Stimulated activated CD4-positive, alpha-beta T cell treated with anti-CD3 and anti-CD28 coated beads, TNF-alpha, amount 100 ng/mL, for 24 hours (primary cell): ENCODE results near the gene PCDH19.
"Not testable (repeated sequence)": the region's sequence is repeated elsewhere in the genome, so short reads cannot be mapped to it uniquely, and the experiment has no call there.

Source experiments
- DNase-seq, 3 experiments: peaks; one replicate each; pipeline ENCODE4 v3.0.0-alpha.2; 2020; ENCODE audit warnings: low read depth in 3 of 3

PCDH19 gene, protein sequence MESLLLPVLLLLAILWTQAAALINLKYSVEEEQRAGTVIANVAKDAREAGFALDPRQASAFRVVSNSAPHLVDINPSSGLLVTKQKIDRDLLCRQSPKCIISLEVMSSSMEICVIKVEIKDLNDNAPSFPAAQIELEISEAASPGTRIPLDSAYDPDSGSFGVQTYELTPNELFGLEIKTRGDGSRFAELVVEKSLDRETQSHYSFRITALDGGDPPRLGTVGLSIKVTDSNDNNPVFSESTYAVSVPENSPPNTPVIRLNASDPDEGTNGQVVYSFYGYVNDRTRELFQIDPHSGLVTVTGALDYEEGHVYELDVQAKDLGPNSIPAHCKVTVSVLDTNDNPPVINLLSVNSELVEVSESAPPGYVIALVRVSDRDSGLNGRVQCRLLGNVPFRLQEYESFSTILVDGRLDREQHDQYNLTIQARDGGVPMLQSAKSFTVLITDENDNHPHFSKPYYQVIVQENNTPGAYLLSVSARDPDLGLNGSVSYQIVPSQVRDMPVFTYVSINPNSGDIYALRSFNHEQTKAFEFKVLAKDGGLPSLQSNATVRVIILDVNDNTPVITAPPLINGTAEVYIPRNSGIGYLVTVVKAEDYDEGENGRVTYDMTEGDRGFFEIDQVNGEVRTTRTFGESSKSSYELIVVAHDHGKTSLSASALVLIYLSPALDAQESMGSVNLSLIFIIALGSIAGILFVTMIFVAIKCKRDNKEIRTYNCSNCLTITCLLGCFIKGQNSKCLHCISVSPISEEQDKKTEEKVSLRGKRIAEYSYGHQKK (N-terminal part only)

DNA sequence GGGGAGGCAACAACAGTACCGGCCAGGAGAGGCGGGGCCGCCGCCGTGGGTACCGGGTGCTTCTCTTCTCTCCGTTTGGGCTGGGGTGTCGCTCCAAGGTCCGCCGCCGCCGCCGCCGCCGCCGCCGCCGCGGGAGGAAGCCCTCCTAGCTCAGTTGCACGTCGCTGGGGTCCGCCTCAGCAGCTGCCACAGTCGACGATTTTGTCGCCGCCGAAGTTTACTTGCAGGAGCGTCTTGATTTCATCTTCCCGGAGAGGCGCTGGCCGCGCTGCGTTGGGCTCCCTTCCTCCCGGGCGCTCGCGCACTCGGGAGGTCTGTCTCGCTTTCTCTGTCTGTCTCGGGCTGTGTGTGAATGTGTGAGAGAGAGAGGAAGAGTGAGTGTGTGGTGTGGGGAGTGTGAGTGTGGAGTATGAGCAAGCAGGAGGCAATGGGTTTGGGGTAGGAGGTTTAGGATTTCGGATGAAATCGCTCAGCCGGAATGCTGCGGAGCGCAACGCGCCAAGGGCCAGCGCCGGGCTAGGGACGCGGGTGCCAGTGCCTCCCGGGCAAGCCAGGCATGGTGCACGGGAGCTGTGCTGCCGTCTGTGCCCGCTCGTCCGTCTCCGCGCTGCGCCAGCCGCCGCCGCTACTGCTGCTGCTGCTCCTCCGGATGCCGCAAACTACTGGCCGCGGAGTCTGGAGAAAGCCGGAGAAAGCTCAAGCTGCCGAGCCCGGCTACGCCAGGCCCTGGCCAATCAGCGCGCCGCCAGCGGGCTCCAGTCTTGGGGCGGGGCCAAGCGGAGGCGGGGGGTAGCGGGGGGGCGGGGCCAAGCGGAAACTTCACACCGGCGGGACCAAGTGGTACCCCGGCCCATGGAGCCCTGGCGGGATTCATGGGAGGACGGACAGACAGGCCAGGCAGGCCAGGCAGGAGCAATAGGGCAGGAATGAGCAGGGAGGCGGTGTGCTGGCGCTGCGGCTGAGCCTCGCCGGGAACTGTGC is at the start of gene PCDH19:
PCDH19 (minus strand) TSS at position 664 of the 981 bp plus-strand sequence. CDS start 1,676 bp downstream, outside the sequence.
- DNase-seq = peak in 2 of 3 experiments; percentile 15 to 44

DNA sequence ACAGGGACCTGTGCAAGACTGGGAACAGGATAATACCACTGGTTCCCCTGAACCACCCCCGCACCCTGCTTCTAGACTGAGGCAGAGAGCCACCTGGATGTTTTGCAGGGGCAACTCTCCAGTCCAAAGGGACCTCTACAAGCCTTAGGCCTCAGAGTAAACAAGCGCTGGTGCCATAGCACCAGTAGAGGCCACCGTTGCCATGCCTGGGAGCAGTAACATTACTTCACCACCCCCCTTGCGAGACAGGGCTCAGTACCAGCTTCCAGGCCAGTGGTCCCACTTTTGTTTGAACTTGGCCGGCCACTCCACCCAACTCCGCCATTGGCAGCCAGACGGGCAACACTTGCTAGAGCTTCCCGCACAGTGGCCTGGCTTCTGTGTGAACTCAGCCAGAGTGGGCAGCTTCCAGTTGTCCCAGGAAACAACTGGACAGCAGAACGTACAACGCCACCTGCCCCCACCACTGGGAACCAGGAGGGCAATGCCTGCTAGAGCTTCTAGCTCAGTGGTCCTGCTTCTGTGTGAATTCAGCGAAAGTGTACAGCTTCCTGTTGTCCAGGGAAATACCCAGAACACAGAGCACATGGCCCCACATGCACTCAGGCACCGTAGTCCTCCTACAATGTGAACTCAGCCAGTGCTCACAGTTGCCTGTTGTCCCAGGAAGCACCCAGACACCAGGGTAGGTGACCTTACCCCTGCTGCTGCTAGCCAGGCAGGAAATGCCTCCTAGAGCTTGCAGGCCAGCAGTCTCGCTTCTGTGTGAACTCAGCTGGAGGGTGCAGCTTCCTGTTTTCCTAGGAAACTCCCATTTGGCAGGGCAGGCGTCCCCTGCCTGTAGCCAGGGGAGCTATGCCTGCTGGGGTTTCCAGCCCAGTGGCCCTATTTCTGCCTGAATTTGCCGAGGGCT is 39.9 kb upstream of the PCDH19 start:
- DNase-seq = no peak

DNA sequence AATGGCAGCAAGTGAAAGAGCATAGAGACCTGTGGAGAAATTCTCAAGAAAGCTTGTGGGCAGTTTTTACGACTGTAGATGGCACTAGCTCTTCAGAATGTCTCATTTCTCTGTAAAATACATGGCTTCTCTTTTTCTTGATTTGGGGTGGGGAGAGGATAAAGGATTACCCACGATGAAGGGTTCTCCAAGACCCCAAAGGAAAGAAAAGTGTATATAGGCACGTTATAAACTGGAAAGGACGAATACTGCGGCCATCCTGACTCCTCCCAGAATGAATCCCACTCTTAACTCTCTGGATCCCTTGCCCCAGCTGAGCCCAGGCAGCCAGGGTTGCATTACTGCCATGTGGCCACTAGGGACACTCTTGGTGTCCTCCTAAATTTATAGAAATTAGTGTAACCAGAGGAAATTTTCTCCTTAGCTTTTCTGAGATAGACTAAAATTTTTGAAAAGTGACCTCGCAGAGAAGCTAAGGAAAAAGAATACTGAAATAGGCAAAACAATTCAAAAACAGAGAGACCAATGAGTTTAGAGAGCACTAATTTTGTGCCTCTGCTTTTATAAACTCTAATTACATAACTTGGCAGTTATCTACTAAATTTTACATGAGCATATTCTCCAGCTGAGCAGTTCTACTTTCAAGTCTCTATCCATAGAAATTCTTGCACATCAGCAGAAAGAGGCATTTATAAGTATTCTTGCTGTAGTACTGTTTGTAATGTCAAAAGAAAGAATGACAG is 37.8 kb upstream of the PCDH19 start:
- DNase-seq = peak in 1 of 3 experiments; percentile 2

DNA sequence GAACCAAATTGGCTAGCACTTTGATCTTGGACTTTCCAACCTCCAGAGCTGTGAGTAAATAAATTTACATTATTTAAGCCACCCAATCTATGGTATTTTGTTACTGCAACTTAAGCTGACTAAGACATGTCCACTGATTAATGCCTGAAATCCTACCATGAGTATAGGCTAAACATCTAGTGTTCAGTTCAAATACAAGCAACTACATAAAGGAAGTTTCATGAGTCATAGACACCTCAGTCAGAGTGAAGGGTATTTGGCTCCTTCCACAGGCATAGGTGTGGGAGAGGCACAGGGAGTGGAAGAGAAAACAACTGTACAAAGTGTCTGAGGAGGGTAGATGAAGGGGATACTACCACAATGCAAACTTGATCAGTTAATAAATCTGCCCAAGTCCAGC is 35.5 kb upstream of the PCDH19 start:
- DNase-seq = no peak

- DNase-seq = not testable (repeated sequence)
Measured at GRCh38 chrX:100441321-100441720, 31.2 kb upstream of the PCDH19 start.

GRCh38 chrX:100440006-100440405 is 29.9 kb upstream of the PCDH19 start:
- no peak for DNase-seq

DNA sequence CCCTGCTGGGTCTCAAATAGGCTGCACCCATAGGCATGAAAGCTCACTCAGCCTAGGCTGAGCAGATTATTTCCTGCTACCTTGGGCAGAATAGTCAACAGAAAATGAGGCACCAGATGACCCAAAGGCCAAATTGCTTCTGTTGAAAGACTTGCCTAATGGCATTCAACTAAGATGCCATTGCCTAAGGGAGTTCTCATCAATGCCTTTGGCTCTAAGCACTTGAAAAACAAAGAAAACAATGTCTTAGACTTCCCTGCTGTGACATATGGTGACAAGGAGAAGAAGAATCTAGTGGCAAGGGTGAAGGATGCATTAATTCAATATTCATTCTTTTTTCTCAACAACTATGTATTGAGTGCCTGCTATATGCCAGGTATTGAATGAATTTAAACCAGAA is 25.7 kb upstream of the PCDH19 start:
- DNase-seq = no peak

GRCh38 chrX:100424012-100424411 is 13.9 kb upstream of the PCDH19 start:
- no peak for DNase-seq

- no peak for DNase-seq
Measured at GRCh38 chrX:100418556-100418955, 8.5 kb upstream of the PCDH19 start.

GRCh38 chrX:100417681-100418080 is 7.6 kb upstream of the PCDH19 start:
- DNase-seq = no peak

DNA sequence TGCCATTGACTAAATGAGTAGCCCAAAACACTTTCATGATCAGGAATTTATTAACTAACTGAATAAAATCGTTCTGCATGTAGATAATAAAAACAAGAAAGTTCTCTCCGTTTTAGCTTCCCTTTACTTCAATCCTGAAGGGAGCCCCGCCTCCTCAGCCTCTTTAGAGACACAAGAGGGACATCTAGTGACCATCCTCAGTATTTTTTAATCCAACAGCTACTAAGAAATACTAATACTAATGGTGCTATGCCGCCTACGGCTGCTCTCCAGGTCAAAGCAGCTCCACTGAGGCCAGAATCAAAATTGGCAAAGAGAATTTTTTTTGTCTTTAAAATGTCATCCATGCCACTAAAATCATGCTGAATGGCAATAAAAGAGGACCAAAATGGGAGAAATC is 3.2 kb upstream of the PCDH19 start:
- DNase-seq = no peak

GRCh38 chrX:100411802-100412715 is 2.0 kb upstream of the PCDH19 start:
- DNase-seq = no peak

- DNase-seq = no peak
Measured at GRCh38 chrX:100410901-100411801, 1.1 kb upstream of the PCDH19 start.

DNA sequence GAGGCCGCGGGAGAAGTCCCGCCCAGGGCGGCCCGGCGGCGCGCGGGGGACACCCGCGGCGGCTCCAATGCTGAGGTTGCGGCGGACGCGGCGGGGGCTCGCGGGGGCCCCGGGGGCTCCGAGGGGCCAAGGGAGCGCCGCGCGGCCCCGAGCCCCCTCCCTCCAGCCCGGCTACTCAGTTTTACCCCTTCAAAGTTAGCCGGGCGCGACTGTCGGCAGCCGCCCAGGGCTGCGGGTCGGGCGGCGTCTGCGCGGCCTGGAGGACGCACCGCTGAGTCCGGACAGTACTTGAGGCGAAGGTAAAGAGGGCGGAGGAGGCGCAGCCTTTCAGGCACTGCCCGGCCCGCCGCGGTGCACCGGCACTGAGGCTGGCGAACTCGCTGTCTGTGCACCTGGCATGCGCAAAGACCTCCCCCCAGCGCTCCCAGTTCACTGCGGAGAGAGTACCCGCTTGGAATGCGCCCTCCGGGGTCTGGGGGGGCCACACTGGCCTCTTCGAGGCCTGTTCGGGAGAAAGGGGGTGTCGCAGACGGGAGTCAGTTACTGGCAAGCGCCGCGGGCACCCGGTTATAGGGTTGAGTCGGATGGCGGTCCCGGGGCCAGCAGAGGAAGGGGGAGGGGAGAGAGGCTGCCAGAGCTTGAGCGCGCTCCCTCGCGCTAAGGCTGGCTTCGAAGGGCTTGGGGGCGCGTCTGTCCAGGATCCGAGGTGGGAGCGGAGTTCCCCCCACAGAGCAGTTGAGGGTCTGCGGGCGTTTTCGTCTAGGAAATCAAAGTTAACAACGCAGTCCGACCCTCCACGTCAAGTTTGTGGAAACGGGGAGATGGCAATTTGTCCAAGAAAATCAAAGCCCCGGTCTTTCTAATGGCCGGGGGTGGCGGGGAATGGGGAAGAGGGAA is 1.1 kb downstream of the PCDH19 start:
- no peak for DNase-seq

GRCh38 chrX:100407784-100408712 is 2.0 kb downstream of the PCDH19 start:
- DNase-seq = no peak
